Endothelial cell of umbilical vein (primary cell): ENCODE measurements around the gene SOX5.

ENCODE experiments used
- GATA2 ChIP-seq: IDR thresholded peaks from 2 replicates; pipeline ENCODE4 v1.7.0; 2011; ENCODE audit warnings: low read depth, mild to moderate bottlenecking, moderate library complexity, mixed read lengths, low read length; ENCODE audit not compliant: insufficient read length, insufficient read depth
- POLR2AphosphoS5 ChIP-seq: IDR thresholded peaks from 2 replicates; pipeline ENCODE4 v1.6.1; 2012; ENCODE audit warnings: low read depth, mild to moderate bottlenecking, control low read depth, low read length, moderate library complexity; ENCODE audit not compliant: insufficient read depth
- TF ChIP-seq, protein P1 (sequence below), 2 donors: IDR thresholded peaks; 1 replicate in 1 of 2; 2 replicates in 1 of 2; pipeline ENCODE4 v1.5.1; 2011; ENCODE audit warnings: low read length in 2 of 2, mild to moderate bottlenecking in 2 of 2, moderate library complexity in 2 of 2, control low read depth in 1 of 2, inconsistent platforms in 1 of 2, low read depth in 1 of 2; ENCODE audit not compliant: insufficient read depth in 1 of 2; ENCODE audit errors: extremely low read depth in 1 of 2
- TF ChIP-seq, protein P2 (sequence below): IDR thresholded peaks from 2 replicates; pipeline ENCODE4 v1.6.1; 2011; ENCODE audit not compliant: insufficient read depth, insufficient read length

DNA sequence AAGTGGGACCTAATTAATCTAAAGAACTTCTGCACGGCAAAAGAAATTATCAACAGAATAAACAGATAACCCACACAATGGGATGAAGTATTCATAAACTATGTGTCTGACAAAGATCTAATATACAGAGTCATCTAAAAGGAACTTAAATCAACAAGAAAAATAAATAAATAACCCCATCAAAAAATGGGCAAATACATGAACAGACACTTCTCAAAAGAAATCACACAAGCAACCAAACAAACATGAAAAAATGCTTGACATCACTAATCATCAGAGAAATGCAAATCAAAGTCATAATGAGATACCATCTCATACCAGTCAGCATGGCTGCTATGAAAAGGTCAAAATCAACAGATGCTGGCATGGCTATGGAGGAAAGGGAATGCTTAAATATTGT is 466.9 kb downstream of the SOX5 start:
- TF ChIP-seq, protein P1, sequence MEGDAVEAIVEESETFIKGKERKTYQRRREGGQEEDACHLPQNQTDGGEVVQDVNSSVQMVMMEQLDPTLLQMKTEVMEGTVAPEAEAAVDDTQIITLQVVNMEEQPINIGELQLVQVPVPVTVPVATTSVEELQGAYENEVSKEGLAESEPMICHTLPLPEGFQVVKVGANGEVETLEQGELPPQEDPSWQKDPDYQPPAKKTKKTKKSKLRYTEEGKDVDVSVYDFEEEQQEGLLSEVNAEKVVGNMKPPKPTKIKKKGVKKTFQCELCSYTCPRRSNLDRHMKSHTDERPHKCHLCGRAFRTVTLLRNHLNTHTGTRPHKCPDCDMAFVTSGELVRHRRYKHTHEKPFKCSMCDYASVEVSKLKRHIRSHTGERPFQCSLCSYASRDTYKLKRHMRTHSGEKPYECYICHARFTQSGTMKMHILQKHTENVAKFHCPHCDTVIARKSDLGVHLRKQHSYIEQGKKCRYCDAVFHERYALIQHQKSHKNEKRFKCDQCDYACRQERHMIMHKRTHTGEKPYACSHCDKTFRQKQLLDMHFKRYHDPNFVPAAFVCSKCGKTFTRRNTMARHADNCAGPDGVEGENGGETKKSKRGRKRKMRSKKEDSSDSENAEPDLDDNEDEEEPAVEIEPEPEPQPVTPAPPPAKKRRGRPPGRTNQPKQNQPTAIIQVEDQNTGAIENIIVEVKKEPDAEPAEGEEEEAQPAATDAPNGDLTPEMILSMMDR (IDR thresholded peaks at IDR 0.05; ENCODE audit: extremely low read depth in 1 of 2, insufficient read depth in 1 of 2, low read depth in 1 of 2, low read length in 2 of 2) = no peak
- TF ChIP-seq, protein P2, sequence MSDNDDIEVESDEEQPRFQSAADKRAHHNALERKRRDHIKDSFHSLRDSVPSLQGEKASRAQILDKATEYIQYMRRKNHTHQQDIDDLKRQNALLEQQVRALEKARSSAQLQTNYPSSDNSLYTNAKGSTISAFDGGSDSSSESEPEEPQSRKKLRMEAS = no peak
- no peak for TF ChIP-seq GATA2
- no peak for TF ChIP-seq POLR2AphosphoS5
